Upper lobe of left lung (tissue), 6 donors: ENCODE results near the gene KRTAP10-10. TPM values are rescaled to one million over a fixed set of nuclear protein-coding genes. Genes with fewer than 3 reads are reported as not detected.

Source experiments
- ATAC-seq, 2 donors: fragments of 200-7000 bp; cut with Tn5 transposase; one replicate each; pipeline ENCODE4 v1.9.1; 2022; ENCODE audit warnings: mild to moderate bottlenecking in 2 of 2, moderate library complexity in 2 of 2; ENCODE audit not compliant: low FRiP score in 2 of 2
- DNase-seq, 2 donors: peaks; one replicate each; pipeline ENCODE4 v3.0.0-alpha.2; 2019 to 2020
- H3K27ac ChIP-seq, 4 donors: fragments of 200-600 bp; sonication (generic); one replicate each; pipeline ENCODE4 v1.5.1; 2016 to 2019
- H3K27me3 ChIP-seq, 4 donors: fragments of 200-600 bp; sonication (generic); one replicate each; pipeline ENCODE4 v1.5.1; 2017 to 2019
- H3K36me3 ChIP-seq, 4 donors: fragments of 200-600 bp; sonication (generic); one replicate each; pipeline ENCODE4 v1.5.1; 2016 to 2019
- H3K4me1 ChIP-seq, 4 donors: fragments of 200-600 bp; sonication (generic); one replicate each; pipeline ENCODE4 v1.5.1; 2018 to 2019
- H3K4me3 ChIP-seq, 4 donors: fragments of 200-600 bp; sonication (generic); one replicate each; pipeline ENCODE4 v1.5.1; 2017 to 2019; ENCODE audit warnings: mild to moderate bottlenecking in 2 of 4, moderate library complexity in 1 of 4
- H3K9me3 ChIP-seq, 4 donors: fragments of 200-600 bp; sonication (generic); one replicate each; pipeline ENCODE4 v1.5.1; 2018 to 2019
- CTCF ChIP-seq, 6 experiments: fragments of 450-650 bp in 4 of 6; fragments of 200-600 bp in 2 of 6; sonication (generic) in 2 of 6; IDR thresholded peaks; one replicate each; pipeline ENCODE4 v1.5.1; 2016 to 2019; ENCODE audit warnings: antibody characterized with exemption in 6 of 6
- EP300 ChIP-seq, 4 donors: sonication (generic); formaldehyde crosslinking; IDR thresholded peaks; one replicate each; pipeline ENCODE4 v1.5.1; 2017; ENCODE audit warnings: antibody characterized with exemption in 4 of 4, control low read depth in 2 of 4
- POLR2A ChIP-seq, 4 donors: fragments of 450-650 bp; IDR thresholded peaks; one replicate each; pipeline ENCODE4 v1.5.1; 2016 to 2017; ENCODE audit warnings: antibody characterized with exemption in 4 of 4, mild to moderate bottlenecking in 2 of 4
- POLR2AphosphoS5 ChIP-seq, 2 donors: sonication (generic); formaldehyde crosslinking; IDR thresholded peaks; one replicate each; pipeline ENCODE4 v1.5.1; 2017; ENCODE audit warnings: antibody characterized with exemption in 2 of 2
- WGBS, 2 donors: methylation state at CpG; one replicate each; pipeline ENCODE4 v1.1.5; 2017 to 2018; 5-methylcytosine and 5-hydroxymethylcytosine counted together
- total RNA-seq, 6 donors: library from RNA; depleted of rRNA in 4 of 6; stranded (reverse); fragments of >200 nt in 4 of 6; gene quantifications; one replicate each; pipeline versions ENCODE4 v1.1.0 to v1.2.1, GENCODE V29; 2016 to 2021
- donor health status: DM: no; HTN: no; CAD: no; lungs with moderate emphysema.
- donor health status: DM: no; HTN: yes; CAD: no; lungs with severe emphysema.

KRTAP10-10 gene
- total RNA-seq, 6 donors from 2014 or later = not detected

- no peak for TF ChIP-seq POLR2AphosphoS5 (IDR thresholded peaks at IDR 0.05)
- no peak for TF ChIP-seq EP300 (IDR thresholded peaks at IDR 0.05)
- no peak for TF ChIP-seq CTCF (IDR thresholded peaks at IDR 0.05)
- Histone ChIP-seq H3K27me3 (peaks cover 0 to 3% (median 0%) of the 10 kb centered on the region in 4 donors), H3K9me3 (peaks cover 0 to 30% (median 10%) of the 10 kb centered on the region in 4 donors), H3K27ac (no peak overlapping the region), H3K4me3 (no peak overlapping the region), H3K36me3 (no peaks in the 10 kb centered on the region), H3K4me1 (no peaks in the 10 kb centered on the region)
- DNase-seq (peak in 1 of 2 donors; percentile 75), ATAC-seq (no peak)
- WGBS, 2 donors = 78 to 83% methylated on average over 12 to 13 of the region's 13 CpGs
Observed at GRCh38 chr21:44612669-44613229, 24.4 kb upstream of the KRTAP10-10 start.

- 90% methylated on average over 24 to 25 of the region's 26 CpGs for WGBS, 2 donors
- Histone ChIP-seq H3K9me3 (peaks cover 0 to 30% (median 10%) of the 10 kb centered on the region in 4 donors), H3K4me3 (no peak overlapping the region), H3K27ac (no peak overlapping the region), H3K36me3 (no peaks in the 10 kb centered on the region), H3K27me3 (peaks cover 0 to 3% (median 0%) of the 10 kb centered on the region in 4 donors), H3K4me1 (no peaks in the 10 kb centered on the region)
- TF ChIP-seq EP300 (IDR thresholded peaks at IDR 0.05) (no peak), POLR2AphosphoS5 (IDR thresholded peaks at IDR 0.05) (no peak), POLR2A (IDR thresholded peaks at IDR 0.05) (no peak), CTCF (IDR thresholded peaks at IDR 0.05) (no peak)
- ATAC-seq = peak in 1 of 2 donors; percentile 3
- peak in 1 of 2 donors; percentile 61 for DNase-seq
Observed at GRCh38 chr21:44613386-44614155, 23.6 kb upstream of the KRTAP10-10 start.

GRCh38 chr21:44614161-44614631 lies 23.0 kb upstream of the KRTAP10-10 start:
- peak in 1 of 2 donors; percentile 15 for ATAC-seq
- H3K27ac ChIP-seq = no peak overlapping the region

GRCh38 chr21:44614961-44615391 lies 22.2 kb upstream of the KRTAP10-10 start:
- H3K27ac ChIP-seq = no peak overlapping the region
- 88 to 90% methylated on average over 27 to 28 of the region's 28 CpGs for whole genome bisulfite sequencing, 2 donors
- H3K4me3 ChIP-seq = no peak overlapping the region
- no peaks in the 10 kb centered on the region for H3K4me1 ChIP-seq
- H3K9me3 ChIP-seq = peaks cover 0 to 22% (median 10%) of the 10 kb centered on the region in 4 donors
- H3K36me3 ChIP-seq = no peaks in the 10 kb centered on the region
- ATAC-seq = no peak
- no peak for TF ChIP-seq POLR2AphosphoS5 (IDR thresholded peaks at IDR 0.05)
- TF ChIP-seq EP300 (IDR thresholded peaks at IDR 0.05) = no peak
- no peak for TF ChIP-seq POLR2A (IDR thresholded peaks at IDR 0.05)
- no peak for TF ChIP-seq CTCF (IDR thresholded peaks at IDR 0.05)
- DNase-seq = peak in 1 of 2 donors; percentile 63
- H3K27me3 ChIP-seq = peaks cover 0 to 3% (median 0%) of the 10 kb centered on the region in 4 donors

More at GRCh38 chr21:44614161-44614631, 23.0 kb upstream of the KRTAP10-10 start:
- peaks cover 0 to 30% (median 10%) of the 10 kb centered on the region in 4 donors for H3K9me3 ChIP-seq
- no peak for TF ChIP-seq EP300 (IDR thresholded peaks at IDR 0.05)
- TF ChIP-seq CTCF (IDR thresholded peaks at IDR 0.05) = no peak
- no peak for TF ChIP-seq POLR2AphosphoS5 (IDR thresholded peaks at IDR 0.05)
- TF ChIP-seq POLR2A (IDR thresholded peaks at IDR 0.05) = no peak
- DNase-seq = peak in 1 of 2 donors; percentile 69
- 75 to 86% methylated on average over 8 to 20 of the region's 20 CpGs for WGBS, 2 donors
- no peaks in the 10 kb centered on the region for H3K4me1 ChIP-seq
- no peak overlapping the region for H3K4me3 ChIP-seq
- no peaks in the 10 kb centered on the region for H3K36me3 ChIP-seq
- peaks cover 0 to 3% (median 0%) of the 10 kb centered on the region in 4 donors for H3K27me3 ChIP-seq
